Hepatocyte (in vitro differentiated cells): ENCODE data around the gene NOTCH4. TPM values are rescaled to one million over a fixed set of nuclear protein-coding genes. Genes with fewer than 3 reads are reported as not detected.
"Not testable (repeated sequence)": the region's sequence is repeated elsewhere in the genome, so short reads cannot be mapped to it uniquely, and the experiment has no call there.

Source experiments
- DNase-seq: peaks from one replicate; pipeline ENCODE4 v3.0.0-alpha.2; 2016; ENCODE audit warnings: low spot score
- H2AFZ ChIP-seq: fragments of 200-600 bp; sonication (generic); 2 replicates; pipeline ENCODE4 v1.6.0; 2016; ENCODE audit warnings: antibody characterized with exemption, mild to moderate bottlenecking
- H3K27ac ChIP-seq: fragments of 200-600 bp; sonication (generic); 2 replicates; pipeline ENCODE4 v1.5.1; 2016; ENCODE audit warnings: mild to moderate bottlenecking
- H3K27me3 ChIP-seq: fragments of 200-600 bp; sonication (generic); 2 replicates; pipeline ENCODE4 v1.6.1; 2016
- H3K36me3 ChIP-seq: fragments of 200-600 bp; sonication (generic); replicated peaks from 2 replicates; pipeline ENCODE4 v1.5.1; 2016; ENCODE audit warnings: low read depth; ENCODE audit not compliant: insufficient read depth
- H3K4me1 ChIP-seq: fragments of 200-600 bp; sonication (generic); 2 replicates; pipeline ENCODE4 v1.5.1; 2016; ENCODE audit warnings: mild to moderate bottlenecking, moderate library complexity; ENCODE audit not compliant: insufficient read depth
- H3K4me2 ChIP-seq: fragments of 200-600 bp; sonication (generic); 2 replicates; pipeline ENCODE4 v1.6.0; 2016
- H3K4me3 ChIP-seq: fragments of 200-600 bp; sonication (generic); 2 replicates; pipeline ENCODE4 v1.5.1; 2016; ENCODE audit warnings: mild to moderate bottlenecking
- H3K79me2 ChIP-seq: fragments of 200-600 bp; sonication (generic); 2 replicates; pipeline ENCODE4 v1.6.0; 2017; ENCODE audit warnings: mild to moderate bottlenecking
- H3K9me2 ChIP-seq: fragments of 200-600 bp; sonication (generic); replicated peaks from 2 replicates; pipeline ENCODE4 v1.6.0; 2017; ENCODE audit warnings: mild to moderate bottlenecking; ENCODE audit not compliant: insufficient read depth
- H3K9me3 ChIP-seq: fragments of 200-600 bp; sonication (generic); 2 replicates; pipeline ENCODE4 v1.5.1; 2016; ENCODE audit warnings: low read depth, mild to moderate bottlenecking
- H4K20me1 ChIP-seq: fragments of 200-600 bp; sonication (generic); 2 replicates; pipeline ENCODE4 v1.6.0; 2016; ENCODE audit warnings: mild to moderate bottlenecking; ENCODE audit not compliant: insufficient read depth, poor library complexity, severe bottlenecking
- CTCF ChIP-seq: fragments of 200-600 bp; sonication (generic); IDR thresholded peaks from 2 replicates; pipeline ENCODE4 v1.5.1; 2016; ENCODE audit warnings: antibody characterized with exemption, mild to moderate bottlenecking; ENCODE audit not compliant: poor library complexity
- EZH2 ChIP-seq: fragments of 200-600 bp; sonication (generic); IDR thresholded peaks from 2 replicates; pipeline ENCODE4 v1.6.1; 2016; ENCODE audit warnings: antibody characterized with exemption, mild to moderate bottlenecking, borderline replicate concordance
- EZH2phosphoT487 ChIP-seq: fragments of 200-600 bp; sonication (generic); IDR thresholded peaks from one replicate; pipeline ENCODE4 v1.6.1; 2018; ENCODE audit warnings: antibody characterized with exemption, mild to moderate bottlenecking, low read depth, moderate library complexity; ENCODE audit not compliant: unreplicated experiment, severe bottlenecking
- WGBS: methylation state at CpG from one replicate; pipeline ENCODE4 v1.1.6; 2016; ENCODE audit warnings: low lambda C conversion rate; ENCODE audit errors: missing lambda C conversion rate; 5-methylcytosine and 5-hydroxymethylcytosine counted together
- polyA plus RNA-seq: library from polyadenylated mRNA; unstranded; fragments of >200 nt; fragmentation: Nextera tagmentation; extraction: Ambion mirVana; gene quantifications from 2 replicates; pipeline ENCODE4 v1.2.1, GENCODE V29; 2016
- total RNA-seq: library from RNA; depleted of rRNA; stranded (reverse); fragments of >200 nt; gene quantifications from 2 replicates; pipeline ENCODE4 v1.2.3, GENCODE V29; 2014

Gene NOTCH4
- total and polyA plus RNA-seq, 2 experiments from 2014 or later = 2.7 to 3.6 TPM

GRCh38 chr6:32194388-32194787 lies 29.5 kb downstream of the NOTCH4 start:
- Histone ChIP-seq H3K27ac (peak overlapping the region; percentile 94), H3K4me3 (no peak overlapping the region), H2AFZ (no peak overlapping the region), H3K79me2 (peaks cover 8% of the 10 kb centered on the region), H4K20me1 (no peaks in the 10 kb centered on the region), H3K4me1 (peaks cover 32% of the 10 kb centered on the region), H3K9me2 (no peaks in the 10 kb centered on the region), H3K4me2 (peak overlapping the region; percentile 79), H3K27me3 (no peaks in the 10 kb centered on the region), H3K9me3 (no peaks in the 10 kb centered on the region), H3K36me3 (no peaks in the 10 kb centered on the region)
- TF ChIP-seq EZH2phosphoT487 (no peak), EZH2 (no peak), CTCF (no peak)
- no peak for DNase-seq
- WGBS = 96% methylated on average over 4 of the region's 4 CpGs

DNA sequence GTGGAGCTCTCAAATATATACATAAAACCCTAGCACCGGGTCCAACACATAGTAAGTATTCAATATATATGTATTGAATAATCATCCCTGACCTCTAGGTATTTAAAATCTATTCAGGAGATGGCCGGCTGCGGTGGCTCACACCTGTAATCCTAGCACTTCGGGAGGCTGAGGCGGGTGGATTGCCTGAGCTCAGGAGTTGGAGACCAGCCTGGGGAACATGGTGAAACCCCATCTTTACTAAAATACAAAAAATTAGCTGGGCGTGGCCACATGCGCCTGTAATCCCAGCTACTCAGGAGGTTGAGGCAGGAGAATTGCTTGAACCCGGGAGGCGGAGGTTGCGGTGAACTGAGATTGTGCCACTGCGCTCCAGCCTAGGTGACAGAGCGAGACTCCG lies 30.8 kb downstream of the NOTCH4 start:
- peak overlapping the region; percentile 41 for H3K4me2 ChIP-seq
- not testable (repeated sequence) for H3K9me2 ChIP-seq, H3K27me3 ChIP-seq, H3K4me3 ChIP-seq, H3K36me3 ChIP-seq, H4K20me1 ChIP-seq, DNase-seq, H3K9me3 ChIP-seq, H2AFZ ChIP-seq
- peak overlapping the region; percentile 71 for H3K27ac ChIP-seq
- 87% methylated on average over 13 of the region's 13 CpGs for WGBS
- peaks cover 32% of the 10 kb centered on the region for H3K4me1 ChIP-seq
- peaks cover 21% of the 10 kb centered on the region for H3K79me2 ChIP-seq

DNA sequence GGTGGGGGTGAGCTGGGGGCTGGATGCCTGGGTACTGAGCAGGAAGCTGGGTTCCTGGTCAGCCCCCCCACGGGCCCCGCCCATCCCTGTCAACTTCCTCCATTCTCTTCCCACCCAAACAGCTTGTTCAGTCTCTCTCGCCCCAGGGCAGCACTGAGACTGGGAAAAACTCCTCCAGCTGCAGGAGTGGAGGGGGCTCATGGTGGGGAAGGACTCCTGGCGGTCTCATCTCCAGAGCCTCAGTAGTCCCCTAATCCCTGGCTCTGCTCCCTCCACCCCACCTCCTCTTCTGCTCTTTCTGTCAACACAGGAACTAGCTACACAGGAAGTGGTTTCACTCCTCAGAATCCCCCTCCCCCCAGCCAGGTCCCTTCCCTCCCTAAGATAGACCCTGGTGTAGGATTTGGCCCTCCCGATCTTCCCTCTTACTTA lies 31.2 kb downstream of the NOTCH4 start, which contains the start of gene GPSM3:
TSS of gene GPSM3 (minus strand) at position 36 of the 432 bp plus-strand sequence. CDS start 130 bp downstream, outside the sequence.
- H4K20me1 ChIP-seq = no peaks in the 10 kb centered on the region
- H3K36me3 ChIP-seq = no peaks in the 10 kb centered on the region
- no peak within 1 kb of the TSS for H3K4me3 ChIP-seq
- H2AFZ ChIP-seq = no peak within 1 kb of the TSS
- DNase-seq = no peak
- H3K9me3 ChIP-seq = no peaks in the 10 kb centered on the region
- peak within 1 kb of the TSS; percentile 97 for H3K27ac ChIP-seq
- TF ChIP-seq CTCF (no peak), EZH2 (no peak), EZH2phosphoT487 (no peak)
- H3K4me2 ChIP-seq = peak within 1 kb of the TSS; percentile 41
- WGBS = 38% methylated on average over 3 of the region's 5 CpGs
- H3K79me2 ChIP-seq = peaks cover 25% of the 10 kb centered on the region
- no peaks in the 10 kb centered on the region for H3K27me3 ChIP-seq
- no peaks in the 10 kb centered on the region for H3K9me2 ChIP-seq
- peaks cover 32% of the 10 kb centered on the region for H3K4me1 ChIP-seq

GRCh38 chr6:32191696-32192607 lies 31.9 kb downstream of the NOTCH4 start:
- H3K27ac ChIP-seq = peak overlapping the region; percentile 97
- peaks cover 32% of the 10 kb centered on the region for H3K79me2 ChIP-seq
- TF ChIP-seq EZH2 (no peak), CTCF (no peak), EZH2phosphoT487 (no peak)
- H3K4me3 ChIP-seq = no peak overlapping the region
- no peaks in the 10 kb centered on the region for H3K9me3 ChIP-seq
- DNase-seq = no peak
- WGBS = 86% methylated on average over 10 of the region's 15 CpGs
- H3K27me3 ChIP-seq = no peaks in the 10 kb centered on the region
- H3K4me2 ChIP-seq = peak overlapping the region; percentile 41
- H3K9me2 ChIP-seq = no peaks in the 10 kb centered on the region
- no peaks in the 10 kb centered on the region for H4K20me1 ChIP-seq
- H3K4me1 ChIP-seq = peaks cover 30% of the 10 kb centered on the region
- no peak overlapping the region for H2AFZ ChIP-seq
- H3K36me3 ChIP-seq = no peaks in the 10 kb centered on the region
